GM23338 (cell line): ENCODE results near the gene NPEPL1. TPM values are rescaled to one million over a fixed set of nuclear protein-coding genes. Genes with fewer than 3 reads are reported as not detected.

Experiments
- ATAC-seq: fragments of 200-7000 bp; cut with Tn5 transposase; 3 replicates; pipeline ENCODE4 v1.9.1; 2020
- DNase-seq: peaks from one replicate; pipeline ENCODE4 v3.0.0-alpha.2; 2015; ENCODE audit warnings: low spot score
- H2AFZ ChIP-seq: fragments of 200-600 bp; sonication (generic); 2 replicates; pipeline ENCODE4 v1.8.0; 2016; ENCODE audit warnings: antibody characterized with exemption, mild to moderate bottlenecking, moderate library complexity
- H3F3A ChIP-seq: fragments of 200-600 bp; sonication (generic); replicated peaks from 2 replicates; pipeline ENCODE4 v1.8.0; 2017; ENCODE audit warnings: antibody characterized with exemption, mixed run types, low read depth
- H3K27ac ChIP-seq: fragments of 200-600 bp; sonication (generic); 2 replicates; pipeline ENCODE4 v1.6.1; 2016; ENCODE audit warnings: low read depth
- H3K27me3 ChIP-seq: fragments of 200-600 bp; sonication (generic); 2 replicates; pipeline ENCODE4 v1.8.0; 2016; ENCODE audit warnings: mild to moderate bottlenecking, mixed run types, moderate library complexity; ENCODE audit not compliant: insufficient read depth
- H3K36me3 ChIP-seq: fragments of 200-600 bp; sonication (generic); 2 replicates; pipeline ENCODE4 v1.8.0; 2016; ENCODE audit warnings: mild to moderate bottlenecking; ENCODE audit not compliant: insufficient read depth
- H3K4me1 ChIP-seq: fragments of 200-600 bp; sonication (generic); 2 replicates; pipeline ENCODE4 v1.8.0; 2016; ENCODE audit warnings: mild to moderate bottlenecking, moderate library complexity; ENCODE audit not compliant: insufficient read depth
- H3K4me2 ChIP-seq: fragments of 200-600 bp; sonication (generic); 2 replicates; pipeline ENCODE4 v1.7.1; 2017; ENCODE audit warnings: mixed run types
- H3K4me3 ChIP-seq: fragments of 200-600 bp; sonication (generic); 2 replicates; pipeline ENCODE4 v1.6.1; 2016; ENCODE audit warnings: mixed run types
- H3K79me2 ChIP-seq: fragments of 200-600 bp; sonication (generic); replicated peaks from 2 replicates; pipeline ENCODE4 v1.8.0; 2017; ENCODE audit warnings: mild to moderate bottlenecking; ENCODE audit not compliant: insufficient read depth
- H3K9me2 ChIP-seq: fragments of 200-600 bp; sonication (generic); 2 replicates; pipeline ENCODE4 v1.8.0; 2017; ENCODE audit not compliant: insufficient read depth
- H4K20me1 ChIP-seq: fragments of 200-600 bp; sonication (generic); replicated peaks from 2 replicates; pipeline ENCODE4 v1.8.0; 2017; ENCODE audit warnings: mild to moderate bottlenecking; ENCODE audit not compliant: insufficient read depth
- H3K27ac Mint-ChIP-seq: 2 replicates; pipeline ENCODE4 v1.8.0; 2020; ENCODE audit warnings: inconsistent platforms, mild to moderate bottlenecking, moderate library complexity, mixed read lengths
- H3K27me3 Mint-ChIP-seq: 3 replicates; pipeline ENCODE4 v1.8.0; 2022; ENCODE audit warnings: low read depth, mild to moderate bottlenecking, moderate library complexity, mixed read lengths, inconsistent platforms; ENCODE audit not compliant: insufficient read depth, poor library complexity
- H3K36me3 Mint-ChIP-seq: 3 replicates; pipeline ENCODE4 v1.8.0; 2021; ENCODE audit warnings: low read depth, mild to moderate bottlenecking, inconsistent platforms, moderate library complexity, mixed read lengths
- H3K4me1 Mint-ChIP-seq: 3 replicates; pipeline ENCODE4 v1.8.0; 2020; ENCODE audit warnings: mild to moderate bottlenecking, inconsistent platforms, mixed read lengths
- H3K4me3 Mint-ChIP-seq: 3 replicates; pipeline ENCODE4 v1.8.0; 2021; ENCODE audit warnings: moderate library complexity, mild to moderate bottlenecking, inconsistent platforms, mixed read lengths
- H3K9me3 Mint-ChIP-seq: 3 replicates; pipeline ENCODE4 v1.8.0; 2020; ENCODE audit warnings: moderate library complexity, mild to moderate bottlenecking, inconsistent platforms, mixed read lengths
- CREB1 ChIP-seq: fragments of 250-450 bp; sonication (Bioruptor Pico); IDR thresholded peaks from 2 replicates; pipeline ENCODE4 v1.5.0; 2020; ENCODE audit warnings: low read depth, mild to moderate bottlenecking, moderate library complexity
- EZH2 ChIP-seq: fragments of 200-600 bp; sonication (generic); IDR thresholded peaks from one replicate; pipeline ENCODE4 v1.8.0; 2017; ENCODE audit warnings: antibody characterized with exemption, mild to moderate bottlenecking, low read depth; ENCODE audit not compliant: unreplicated experiment
- JUNB ChIP-seq: IDR thresholded peaks from one replicate; pipeline ENCODE4 v1.6.1; 2016; ENCODE audit warnings: antibody characterized with exemption; ENCODE audit not compliant: unreplicated experiment
- ZNF114 ChIP-seq: fragments of 250-450 bp; sonication (Bioruptor Pico); IDR thresholded peaks from 2 replicates; pipeline ENCODE4 v1.5.0; 2020; ENCODE audit warnings: mild to moderate bottlenecking, moderate library complexity
- ZNF331 ChIP-seq: fragments of 250-450 bp; sonication (Bioruptor Pico); IDR thresholded peaks from 2 replicates; pipeline ENCODE4 v1.5.0; 2020; ENCODE audit warnings: low read depth, mild to moderate bottlenecking, moderate library complexity
- polyA plus RNA-seq: library from polyadenylated mRNA; unstranded; fragments of >200 nt; fragmentation: Nextera tagmentation; extraction: Ambion mirVana; gene quantifications from 2 replicates; pipeline ENCODE4 v1.2.1, GENCODE V29; 2016
- total RNA-seq: library from RNA; depleted of rRNA; stranded (reverse); fragments of >200 nt; shearing (Covaris generic); gene quantifications from 2 replicates; pipeline ENCODE4 v1.2.3, GENCODE V29; 2014
- TF ChIP-seq, protein P1 (sequence below), 2 experiments: fragments of 200-600 bp in 1 of 2; sonication (generic) in 1 of 2; conservative IDR thresholded peaks; 2 replicates each; pipeline versions ENCODE4 v1.5.1 to v1.6.1; 2016 to 2017; ENCODE audit warnings: antibody characterized with exemption in 2 of 2, low read depth in 2 of 2, mild to moderate bottlenecking in 2 of 2, moderate library complexity in 1 of 2
- TF ChIP-seq, protein P2 (sequence below): IDR thresholded peaks from one replicate; pipeline ENCODE4 v1.6.1; 2018; ENCODE audit warnings: antibody characterized with exemption; ENCODE audit not compliant: unreplicated experiment
- TF ChIP-seq, protein P3 (sequence below): fragments of 250-450 bp; sonication (Bioruptor Pico); IDR thresholded peaks from 2 replicates; pipeline ENCODE4 v1.5.0; 2020; ENCODE audit warnings: mild to moderate bottlenecking, moderate library complexity

Gene NPEPL1
- total and polyA plus RNA-seq, 2 experiments from 2014 or later, result 23.5 to 30.0 TPM

DNA sequence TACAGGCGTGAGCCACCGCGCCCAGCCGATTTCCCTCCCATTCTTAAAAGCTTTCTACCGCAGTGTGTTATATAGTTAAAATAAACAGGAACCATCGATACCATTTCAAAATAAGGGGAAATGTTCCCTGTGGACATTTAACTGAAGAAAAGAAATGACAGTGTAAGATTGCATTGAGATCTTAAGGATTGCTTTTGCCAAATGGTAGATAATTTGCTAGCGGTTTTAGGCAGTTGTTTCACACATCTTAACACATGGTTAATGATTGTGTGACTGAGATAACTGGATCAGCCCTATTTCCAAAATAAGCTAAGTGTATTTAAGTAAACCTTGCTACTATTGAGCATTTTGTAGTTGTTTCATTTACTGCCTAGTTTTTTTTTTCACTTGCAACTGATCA is 25.9 kb upstream of the NPEPL1 start (continued):
- TF ChIP-seq, protein P1, sequence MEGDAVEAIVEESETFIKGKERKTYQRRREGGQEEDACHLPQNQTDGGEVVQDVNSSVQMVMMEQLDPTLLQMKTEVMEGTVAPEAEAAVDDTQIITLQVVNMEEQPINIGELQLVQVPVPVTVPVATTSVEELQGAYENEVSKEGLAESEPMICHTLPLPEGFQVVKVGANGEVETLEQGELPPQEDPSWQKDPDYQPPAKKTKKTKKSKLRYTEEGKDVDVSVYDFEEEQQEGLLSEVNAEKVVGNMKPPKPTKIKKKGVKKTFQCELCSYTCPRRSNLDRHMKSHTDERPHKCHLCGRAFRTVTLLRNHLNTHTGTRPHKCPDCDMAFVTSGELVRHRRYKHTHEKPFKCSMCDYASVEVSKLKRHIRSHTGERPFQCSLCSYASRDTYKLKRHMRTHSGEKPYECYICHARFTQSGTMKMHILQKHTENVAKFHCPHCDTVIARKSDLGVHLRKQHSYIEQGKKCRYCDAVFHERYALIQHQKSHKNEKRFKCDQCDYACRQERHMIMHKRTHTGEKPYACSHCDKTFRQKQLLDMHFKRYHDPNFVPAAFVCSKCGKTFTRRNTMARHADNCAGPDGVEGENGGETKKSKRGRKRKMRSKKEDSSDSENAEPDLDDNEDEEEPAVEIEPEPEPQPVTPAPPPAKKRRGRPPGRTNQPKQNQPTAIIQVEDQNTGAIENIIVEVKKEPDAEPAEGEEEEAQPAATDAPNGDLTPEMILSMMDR (conservative IDR thresholded peaks at IDR 0.05; ENCODE audit: low read depth in 2 of 2), result no peak
- no peak for TF ChIP-seq CREB1 (CRISPR knock-in tag)
- TF ChIP-seq, protein P2, sequence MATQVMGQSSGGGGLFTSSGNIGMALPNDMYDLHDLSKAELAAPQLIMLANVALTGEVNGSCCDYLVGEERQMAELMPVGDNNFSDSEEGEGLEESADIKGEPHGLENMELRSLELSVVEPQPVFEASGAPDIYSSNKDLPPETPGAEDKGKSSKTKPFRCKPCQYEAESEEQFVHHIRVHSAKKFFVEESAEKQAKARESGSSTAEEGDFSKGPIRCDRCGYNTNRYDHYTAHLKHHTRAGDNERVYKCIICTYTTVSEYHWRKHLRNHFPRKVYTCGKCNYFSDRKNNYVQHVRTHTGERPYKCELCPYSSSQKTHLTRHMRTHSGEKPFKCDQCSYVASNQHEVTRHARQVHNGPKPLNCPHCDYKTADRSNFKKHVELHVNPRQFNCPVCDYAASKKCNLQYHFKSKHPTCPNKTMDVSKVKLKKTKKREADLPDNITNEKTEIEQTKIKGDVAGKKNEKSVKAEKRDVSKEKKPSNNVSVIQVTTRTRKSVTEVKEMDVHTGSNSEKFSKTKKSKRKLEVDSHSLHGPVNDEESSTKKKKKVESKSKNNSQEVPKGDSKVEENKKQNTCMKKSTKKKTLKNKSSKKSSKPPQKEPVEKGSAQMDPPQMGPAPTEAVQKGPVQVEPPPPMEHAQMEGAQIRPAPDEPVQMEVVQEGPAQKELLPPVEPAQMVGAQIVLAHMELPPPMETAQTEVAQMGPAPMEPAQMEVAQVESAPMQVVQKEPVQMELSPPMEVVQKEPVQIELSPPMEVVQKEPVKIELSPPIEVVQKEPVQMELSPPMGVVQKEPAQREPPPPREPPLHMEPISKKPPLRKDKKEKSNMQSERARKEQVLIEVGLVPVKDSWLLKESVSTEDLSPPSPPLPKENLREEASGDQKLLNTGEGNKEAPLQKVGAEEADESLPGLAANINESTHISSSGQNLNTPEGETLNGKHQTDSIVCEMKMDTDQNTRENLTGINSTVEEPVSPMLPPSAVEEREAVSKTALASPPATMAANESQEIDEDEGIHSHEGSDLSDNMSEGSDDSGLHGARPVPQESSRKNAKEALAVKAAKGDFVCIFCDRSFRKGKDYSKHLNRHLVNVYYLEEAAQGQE, result no peak

DNA sequence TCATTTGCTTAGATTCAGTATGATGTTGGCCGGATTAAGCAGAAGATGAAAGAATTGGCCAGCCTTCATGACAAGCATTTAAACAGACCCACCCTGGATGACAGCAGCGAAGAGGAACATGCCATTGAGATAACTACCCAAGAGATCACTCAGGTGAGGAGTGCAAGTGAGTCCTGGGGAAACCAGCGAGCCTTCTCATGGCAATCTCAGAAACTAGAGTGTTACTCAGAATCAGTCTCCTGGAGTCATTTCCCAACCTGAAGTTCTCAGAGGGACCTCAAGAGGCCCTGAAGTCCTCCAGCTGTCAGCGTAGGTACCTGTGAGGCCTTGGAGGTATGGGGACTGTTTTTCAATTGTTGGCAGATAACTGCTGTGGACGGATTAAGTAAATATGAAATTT is 24.6 kb upstream of the NPEPL1 start:
- TF ChIP-seq JUNB (no peak), EZH2 (no peak), ZNF331 (CRISPR knock-in tag) (no peak), ZNF114 (CRISPR knock-in tag) (no peak)
- TF ChIP-seq, protein P3, sequence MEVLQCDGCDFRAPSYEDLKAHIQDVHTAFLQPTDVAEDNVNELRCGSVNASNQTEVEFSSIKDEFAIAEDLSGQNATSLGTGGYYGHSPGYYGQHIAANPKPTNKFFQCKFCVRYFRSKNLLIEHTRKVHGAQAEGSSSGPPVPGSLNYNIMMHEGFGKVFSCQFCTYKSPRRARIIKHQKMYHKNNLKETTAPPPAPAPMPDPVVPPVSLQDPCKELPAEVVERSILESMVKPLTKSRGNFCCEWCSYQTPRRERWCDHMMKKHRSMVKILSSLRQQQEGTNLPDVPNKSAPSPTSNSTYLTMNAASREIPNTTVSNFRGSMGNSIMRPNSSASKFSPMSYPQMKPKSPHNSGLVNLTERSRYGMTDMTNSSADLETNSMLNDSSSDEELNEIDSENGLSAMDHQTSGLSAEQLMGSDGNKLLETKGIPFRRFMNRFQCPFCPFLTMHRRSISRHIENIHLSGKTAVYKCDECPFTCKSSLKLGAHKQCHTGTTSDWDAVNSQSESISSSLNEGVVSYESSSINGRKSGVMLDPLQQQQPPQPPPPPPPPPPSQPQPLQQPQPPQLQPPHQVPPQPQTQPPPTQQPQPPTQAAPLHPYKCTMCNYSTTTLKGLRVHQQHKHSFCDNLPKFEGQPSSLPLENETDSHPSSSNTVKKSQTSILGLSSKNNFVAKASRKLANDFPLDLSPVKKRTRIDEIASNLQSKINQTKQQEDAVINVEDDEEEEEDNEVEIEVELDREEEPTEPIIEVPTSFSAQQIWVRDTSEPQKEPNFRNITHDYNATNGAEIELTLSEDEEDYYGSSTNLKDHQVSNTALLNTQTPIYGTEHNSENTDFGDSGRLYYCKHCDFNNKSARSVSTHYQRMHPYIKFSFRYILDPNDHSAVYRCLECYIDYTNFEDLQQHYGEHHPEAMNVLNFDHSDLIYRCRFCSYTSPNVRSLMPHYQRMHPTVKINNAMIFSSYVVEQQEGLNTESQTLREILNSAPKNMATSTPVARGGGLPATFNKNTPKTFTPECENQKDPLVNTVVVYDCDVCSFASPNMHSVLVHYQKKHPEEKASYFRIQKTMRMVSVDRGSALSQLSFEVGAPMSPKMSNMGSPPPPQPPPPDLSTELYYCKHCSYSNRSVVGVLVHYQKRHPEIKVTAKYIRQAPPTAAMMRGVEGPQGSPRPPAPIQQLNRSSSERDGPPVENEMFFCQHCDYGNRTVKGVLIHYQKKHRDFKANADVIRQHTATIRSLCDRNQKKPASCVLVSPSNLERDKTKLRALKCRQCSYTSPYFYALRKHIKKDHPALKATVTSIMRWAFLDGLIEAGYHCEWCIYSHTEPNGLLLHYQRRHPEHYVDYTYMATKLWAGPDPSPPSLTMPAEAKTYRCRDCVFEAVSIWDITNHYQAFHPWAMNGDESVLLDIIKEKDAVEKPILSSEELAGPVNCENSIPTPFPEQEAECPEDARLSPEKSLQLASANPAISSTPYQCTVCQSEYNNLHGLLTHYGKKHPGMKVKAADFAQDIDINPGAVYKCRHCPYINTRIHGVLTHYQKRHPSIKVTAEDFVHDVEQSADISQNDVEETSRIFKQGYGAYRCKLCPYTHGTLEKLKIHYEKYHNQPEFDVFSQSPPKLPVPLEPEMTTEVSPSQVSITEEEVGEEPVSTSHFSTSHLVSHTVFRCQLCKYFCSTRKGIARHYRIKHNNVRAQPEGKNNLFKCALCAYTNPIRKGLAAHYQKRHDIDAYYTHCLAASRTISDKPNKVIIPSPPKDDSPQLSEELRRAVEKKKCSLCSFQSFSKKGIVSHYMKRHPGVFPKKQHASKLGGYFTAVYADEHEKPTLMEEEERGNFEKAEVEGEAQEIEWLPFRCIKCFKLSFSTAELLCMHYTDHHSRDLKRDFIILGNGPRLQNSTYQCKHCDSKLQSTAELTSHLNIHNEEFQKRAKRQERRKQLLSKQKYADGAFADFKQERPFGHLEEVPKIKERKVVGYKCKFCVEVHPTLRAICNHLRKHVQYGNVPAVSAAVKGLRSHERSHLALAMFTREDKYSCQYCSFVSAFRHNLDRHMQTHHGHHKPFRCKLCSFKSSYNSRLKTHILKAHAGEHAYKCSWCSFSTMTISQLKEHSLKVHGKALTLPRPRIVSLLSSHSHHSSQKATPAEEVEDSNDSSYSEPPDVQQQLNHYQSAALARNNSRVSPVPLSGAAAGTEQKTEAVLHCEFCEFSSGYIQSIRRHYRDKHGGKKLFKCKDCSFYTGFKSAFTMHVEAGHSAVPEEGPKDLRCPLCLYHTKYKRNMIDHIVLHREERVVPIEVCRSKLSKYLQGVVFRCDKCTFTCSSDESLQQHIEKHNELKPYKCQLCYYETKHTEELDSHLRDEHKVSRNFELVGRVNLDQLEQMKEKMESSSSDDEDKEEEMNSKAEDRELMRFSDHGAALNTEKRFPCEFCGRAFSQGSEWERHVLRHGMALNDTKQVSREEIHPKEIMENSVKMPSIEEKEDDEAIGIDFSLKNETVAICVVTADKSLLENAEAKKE (CRISPR knock-in tag), result peak; percentile 95
- TF ChIP-seq, protein P1 (conservative IDR thresholded peaks at IDR 0.05; ENCODE audit: low read depth in 2 of 2), result no peak
- H2AFZ ChIP-seq, result no peak overlapping the region
- H3K36me3 ChIP-seq, result peaks cover 4% of the 10 kb centered on the region; the same call in 1 of the 2 replicates
- H3K4me3 Mint-ChIP-seq, result no peak overlapping the region
- peak overlapping the region; percentile 97 for H3K27ac ChIP-seq
- H3K9me2 ChIP-seq, result no peaks in the 10 kb centered on the region
- H3K4me3 ChIP-seq, result no peak overlapping the region
- peaks cover 40% of the 10 kb centered on the region for H3K4me1 ChIP-seq
- H3K79me2 ChIP-seq, result peaks cover 59% of the 10 kb centered on the region
- H4K20me1 ChIP-seq, result no peaks in the 10 kb centered on the region
- H3K36me3 Mint-ChIP-seq, result peaks cover 51% of the 10 kb centered on the region; the same call in 2 of the 3 replicates
- no peaks in the 10 kb centered on the region for H3K27me3 ChIP-seq
- no peaks in the 10 kb centered on the region for H3K9me3 Mint-ChIP-seq
- H3K27ac Mint-ChIP-seq, result peak overlapping the region; percentile 86
- peaks cover 71% of the 10 kb centered on the region for H3K4me1 Mint-ChIP-seq
- H3K27me3 Mint-ChIP-seq, result peaks cover 4% of the 10 kb centered on the region
- peak overlapping the region; percentile 38; the same call in 1 of the 2 replicates for H3K4me2 ChIP-seq
- ATAC-seq, result no peak
- DNase-seq, result no peak
- H3F3A ChIP-seq, result peaks cover 17% of the 10 kb centered on the region
